ENCODE data around the gene CROCC.
A peak's percentile ranks its signal among the peaks of the same experiment; 100 is the strongest.
"Not testable (repeated sequence)": the region's sequence is repeated elsewhere in the genome, so short reads cannot be mapped to it uniquely, and the experiment has no call there.

Gene CROCC

GRCh38 chr1:16911851-16912721 is 9.6 kb upstream of the CROCC start:
- DNase-seq, result peak; percentile 46
- H3K27me3 Mint-ChIP-seq (ENCODE audit: low read depth, poor library complexity); H3K9me3 Mint-ChIP-seq; H3K27ac Mint-ChIP-seq; H3K36me3 Mint-ChIP-seq (ENCODE audit: low read depth); H3K4me3 Mint-ChIP-seq: not testable (repeated sequence)
- peak; percentile 7 for TF ChIP-seq CTCF (IDR thresholded peaks at IDR 0.05)
- H3K4me1 Mint-ChIP-seq, result peaks cover 44% of the 10 kb centered on the region

GRCh38 chr1:16912742-16913141 is 9.0 kb upstream of the CROCC start:
- not testable (repeated sequence) for H3K27ac Mint-ChIP-seq; H3K27me3 Mint-ChIP-seq (ENCODE audit: low read depth, poor library complexity); H3K9me3 Mint-ChIP-seq; DNase-seq; H3K36me3 Mint-ChIP-seq (ENCODE audit: low read depth)
- Mint-ChIP-seq H3K4me3 (peak overlapping the region; percentile 73), H3K4me1 (peaks cover 44% of the 10 kb centered on the region)

GRCh38 chr1:16913181-16913832 is 8.4 kb upstream of the CROCC start:
- peak overlapping the region; percentile 73 for H3K4me3 Mint-ChIP-seq
- no peak for DNase-seq

GRCh38 chr1:16913833-16914662 is 7.7 kb upstream of the CROCC start:
- Mint-ChIP-seq H3K4me3 (peak overlapping the region; percentile 82), H3K4me1 (peaks cover 44% of the 10 kb centered on the region), H3K9me3 (no peaks in the 10 kb centered on the region), H3K36me3 (ENCODE audit: low read depth) (no peaks in the 10 kb centered on the region), H3K27me3 (ENCODE audit: low read depth, poor library complexity) (peaks cover 6% of the 10 kb centered on the region), H3K27ac (no peak overlapping the region)
- peak; percentile 97 for DNase-seq
- no peak for TF ChIP-seq CTCF (IDR thresholded peaks at IDR 0.05)

More at GRCh38 chr1:16913181-16913832, 8.4 kb upstream of the CROCC start:
- H3K27ac Mint-ChIP-seq, result no peak overlapping the region
- no peaks in the 10 kb centered on the region for H3K36me3 Mint-ChIP-seq (ENCODE audit: low read depth)
- no peak for TF ChIP-seq CTCF (IDR thresholded peaks at IDR 0.05)
- peaks cover 3% of the 10 kb centered on the region for H3K27me3 Mint-ChIP-seq (ENCODE audit: low read depth, poor library complexity)
- peaks cover 44% of the 10 kb centered on the region for H3K4me1 Mint-ChIP-seq
- H3K9me3 Mint-ChIP-seq, result no peaks in the 10 kb centered on the region

- H3K27me3 Mint-ChIP-seq (ENCODE audit: low read depth, poor library complexity); H3K36me3 Mint-ChIP-seq (ENCODE audit: low read depth); H3K9me3 Mint-ChIP-seq; DNase-seq: not testable (repeated sequence)
- Mint-ChIP-seq H3K27ac (peak overlapping the region; percentile 77), H3K4me3 (peak overlapping the region; percentile 82), H3K4me1 (peaks cover 39% of the 10 kb centered on the region)
These were observed 6.7 kb upstream of the CROCC start for GRCh38 chr1:16914928-16915626.

GRCh38 chr1:16915627-16915973 is 6.1 kb upstream of the CROCC start:
- Mint-ChIP-seq H3K36me3 (ENCODE audit: low read depth) (no peaks in the 10 kb centered on the region), H3K9me3 (no peaks in the 10 kb centered on the region), H3K4me1 (peaks cover 38% of the 10 kb centered on the region), H3K27me3 (ENCODE audit: low read depth, poor library complexity) (peaks cover 9% of the 10 kb centered on the region), H3K27ac (no peak overlapping the region), H3K4me3 (peak overlapping the region; percentile 82)
- DNase-seq, result no peak
- no peak for TF ChIP-seq CTCF (IDR thresholded peaks at IDR 0.05)

GRCh38 chr1:16916036-16916880 is 5.5 kb upstream of the CROCC start:
- H3K27ac Mint-ChIP-seq; H3K9me3 Mint-ChIP-seq; H3K36me3 Mint-ChIP-seq (ENCODE audit: low read depth); H3K27me3 Mint-ChIP-seq (ENCODE audit: low read depth, poor library complexity); H3K4me3 Mint-ChIP-seq; DNase-seq: not testable (repeated sequence)
- peaks cover 40% of the 10 kb centered on the region for H3K4me1 Mint-ChIP-seq
